Stimulated activated CD8-positive, alpha-beta memory T cell treated with anti-CD3 and anti-CD28 coated beads, Interleukin-4, amount 100 ng/mL, for 4 hours (primary cell): ENCODE measurements around the gene SMIM1.

Experiments used
- DNase-seq, 2 donors: peaks; one replicate each; pipeline ENCODE4 v3.0.0-alpha.2; 2020; ENCODE audit warnings: low read depth in 2 of 2, low spot score in 1 of 2

The SMIM1 gene

GRCh38 chr1:3772715-3773571, at the start of gene SMIM1:
SMIM1 (plus strand) TSS chr1:3772749; CDS start chr1:3775374, 2,625 bp downstream.
- no peak for DNase-seq

GRCh38 chr1:3722846-3723245, 49.7 kb upstream of the SMIM1 start:
- no peak for DNase-seq

- DNase-seq: peak; percentile 42 to 66
Measured at GRCh38 chr1:3724416-3725030, 48.0 kb upstream of the SMIM1 start.

GRCh38 chr1:3725366-3725765, 47.2 kb upstream of the SMIM1 start:
- no peak for DNase-seq

GRCh38 chr1:3727042-3727824, 45.3 kb upstream of the SMIM1 start:
- no peak for DNase-seq

GRCh38 chr1:3727825-3728776, 44.4 kb upstream of the SMIM1 start:
- no peak for DNase-seq

GRCh38 chr1:3729594-3730542, 42.7 kb upstream of the SMIM1 start:
- no peak for DNase-seq

- DNase-seq: no peak
Measured at GRCh38 chr1:3730543-3731247, 41.9 kb upstream of the SMIM1 start.

GRCh38 chr1:3731583-3732433, 40.7 kb upstream of the SMIM1 start:
- DNase-seq: no peak

GRCh38 chr1:3732434-3733093, 40.0 kb upstream of the SMIM1 start:
- no peak for DNase-seq

GRCh38 chr1:3733094-3733882, 39.3 kb upstream of the SMIM1 start:
- DNase-seq: no peak

- no peak for DNase-seq
Measured at GRCh38 chr1:3733883-3734589, 38.5 kb upstream of the SMIM1 start.

GRCh38 chr1:3734602-3735001, 37.9 kb upstream of the SMIM1 start:
- no peak for DNase-seq

- DNase-seq: no peak
Measured at GRCh38 chr1:3735027-3735681, 37.4 kb upstream of the SMIM1 start.

- no peak for DNase-seq
Measured at GRCh38 chr1:3735688-3736087, 36.9 kb upstream of the SMIM1 start.
